Medulla oblongata (tissue), 1 donor: ENCODE results near the gene ZNF790.

ENCODE experiments used
- DNase-seq: peaks from one replicate; pipeline ENCODE4 v3.0.0-alpha.2; 2015; ENCODE audit errors: extremely low spot score

The ZNF790 gene

DNA sequence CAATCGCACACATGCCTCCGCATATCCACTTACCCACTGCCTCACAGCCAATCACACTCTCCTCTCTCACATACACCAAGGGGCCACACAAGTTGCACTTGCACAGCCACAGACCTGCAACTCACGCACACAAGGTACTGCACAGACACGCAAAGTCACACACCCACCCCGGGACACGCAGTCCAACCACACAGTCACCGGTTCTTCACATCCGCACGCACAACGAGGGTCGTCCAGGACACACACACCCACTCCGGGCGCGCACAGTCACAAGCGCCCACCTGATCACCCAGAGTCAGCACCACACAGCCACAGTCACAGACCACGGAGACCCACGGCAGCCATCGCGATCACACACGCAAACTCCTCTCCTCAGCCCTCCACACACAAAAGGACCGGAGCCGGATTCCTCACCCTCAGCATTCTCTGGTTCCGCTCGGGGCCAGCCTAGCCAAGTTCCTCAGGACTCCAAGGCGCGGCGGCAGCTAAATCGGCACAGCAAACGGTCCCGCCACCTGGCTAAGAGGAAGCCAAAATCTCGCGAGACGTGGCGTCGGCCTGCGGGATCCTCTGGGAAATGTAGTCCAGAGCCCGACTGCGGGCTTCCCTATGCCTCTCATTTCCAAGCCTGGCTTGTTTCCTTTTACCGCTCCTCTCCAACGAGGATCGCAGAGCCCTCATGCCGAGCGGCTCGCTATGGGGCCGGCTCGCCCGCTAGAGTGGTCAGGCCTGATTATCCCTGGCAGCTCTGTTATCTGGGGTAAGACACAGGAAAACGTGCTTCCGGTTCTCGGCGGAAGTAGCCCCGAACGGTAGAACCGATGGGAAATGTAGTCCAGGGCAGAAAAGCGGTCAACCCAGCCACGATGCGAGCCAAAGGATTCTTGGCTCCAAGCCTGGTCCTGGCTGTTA lies 65.6 kb downstream of the ZNF790 start, which contains the start of gene ZNF850:
TSS of gene ZNF850 (minus strand) at position 497 of the 912 bp plus-strand sequence. CDS start 10,201 bp downstream, outside the sequence.
- peak; percentile 96 for DNase-seq

DNA sequence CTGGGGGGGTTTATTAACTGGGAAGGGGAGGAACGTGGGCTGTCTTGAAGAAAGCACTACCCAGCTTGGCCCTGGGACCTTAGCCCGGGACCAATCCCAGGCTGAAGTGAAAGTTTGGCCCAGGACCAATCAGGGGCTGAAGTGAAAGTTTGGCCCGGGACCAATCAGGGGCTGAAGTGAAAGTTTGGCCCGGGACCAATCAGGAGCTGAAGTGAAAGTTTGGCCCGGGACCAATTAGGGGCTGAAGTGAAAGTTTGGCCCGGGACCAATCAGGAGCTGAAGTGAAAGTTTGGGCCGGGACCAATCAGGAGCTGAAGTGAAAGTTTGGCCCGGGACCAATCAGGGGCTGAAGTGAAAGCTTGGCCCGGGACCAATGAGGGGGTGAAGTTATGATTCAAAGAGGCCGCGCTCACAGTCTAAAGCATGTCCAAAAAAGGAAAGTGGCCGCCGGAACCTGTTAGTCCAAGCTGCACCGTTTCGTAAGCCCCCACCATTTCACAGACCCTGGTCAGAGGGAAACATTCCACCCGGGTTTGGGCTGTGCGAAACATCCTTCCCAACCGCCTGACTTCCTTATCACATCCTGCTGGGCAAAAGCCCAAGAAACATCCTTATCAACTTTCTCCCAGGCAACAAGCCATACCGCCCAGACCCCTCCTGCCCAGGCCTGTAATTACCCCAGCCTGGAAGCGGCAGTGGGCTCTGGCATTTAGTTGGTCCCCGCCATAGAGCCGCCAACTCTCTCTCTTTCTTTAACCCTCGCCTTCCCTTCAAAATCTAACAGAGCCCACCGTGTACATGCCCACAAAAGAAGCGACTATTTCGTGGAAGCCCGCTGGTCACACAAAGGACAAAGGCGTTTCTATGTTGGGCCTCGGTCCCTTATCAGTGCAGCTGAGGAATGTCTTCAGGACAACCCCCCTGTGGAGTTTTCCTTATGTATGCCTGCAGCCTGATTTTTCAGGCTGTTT lies 66.6 kb downstream of the ZNF790 start:
- DNase-seq = peak; percentile 28
